Measurements from ENCODE around the gene ZNF578. TPM values are rescaled to one million over a fixed set of nuclear protein-coding genes. Genes with fewer than 3 reads are reported as not detected.

ZNF578 gene
- total and polyA plus RNA-seq, 9 of the 15 experiments (the other 6 are each of a cell fraction or from before 2014, with no cell fraction given), result 0.05 to 0.29 (median 0.15) TPM

DNA sequence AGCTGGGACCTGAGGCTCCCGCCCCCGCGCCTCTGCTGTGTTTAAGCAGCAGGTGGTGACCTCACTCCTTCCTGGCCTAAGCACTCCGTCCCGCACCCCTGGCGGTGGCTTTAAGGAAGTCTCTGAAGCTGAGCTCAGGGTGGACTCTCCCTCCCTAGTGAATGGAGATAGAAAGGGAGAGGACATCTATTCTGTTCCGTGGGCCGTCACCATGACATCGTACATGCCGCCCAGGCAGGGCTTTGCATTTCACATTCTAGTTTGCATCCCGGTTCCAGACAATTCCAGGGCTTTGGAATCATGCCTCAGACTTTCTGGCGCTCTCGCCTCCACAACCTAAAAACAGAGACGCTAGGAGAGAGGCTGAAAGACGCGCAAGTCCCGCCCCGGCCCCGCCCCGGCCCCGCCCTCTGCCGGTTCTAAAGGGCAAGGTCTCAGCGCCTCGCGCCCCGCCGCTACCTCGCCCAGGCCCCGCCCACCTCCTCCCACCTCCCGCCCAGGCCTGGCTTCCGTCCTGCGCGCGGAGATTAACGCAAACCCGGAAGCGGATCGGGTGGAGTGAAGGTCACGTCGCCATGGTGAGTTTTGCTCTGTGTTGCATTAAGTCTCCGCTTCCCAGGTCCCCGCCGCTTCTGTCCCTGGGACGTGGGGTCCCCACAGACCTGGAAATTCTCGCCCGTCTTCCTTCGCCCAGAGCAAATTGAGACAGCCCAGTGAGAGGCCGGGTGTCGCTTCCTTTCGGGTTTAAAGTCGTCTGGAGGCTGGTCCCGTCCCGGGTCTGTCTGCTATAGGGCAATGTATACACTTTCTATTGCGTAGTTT lies 74.0 kb downstream of the ZNF578 start, which contains the start of gene ZNF808 (continued):
- TF ChIP-seq, protein P1, sequence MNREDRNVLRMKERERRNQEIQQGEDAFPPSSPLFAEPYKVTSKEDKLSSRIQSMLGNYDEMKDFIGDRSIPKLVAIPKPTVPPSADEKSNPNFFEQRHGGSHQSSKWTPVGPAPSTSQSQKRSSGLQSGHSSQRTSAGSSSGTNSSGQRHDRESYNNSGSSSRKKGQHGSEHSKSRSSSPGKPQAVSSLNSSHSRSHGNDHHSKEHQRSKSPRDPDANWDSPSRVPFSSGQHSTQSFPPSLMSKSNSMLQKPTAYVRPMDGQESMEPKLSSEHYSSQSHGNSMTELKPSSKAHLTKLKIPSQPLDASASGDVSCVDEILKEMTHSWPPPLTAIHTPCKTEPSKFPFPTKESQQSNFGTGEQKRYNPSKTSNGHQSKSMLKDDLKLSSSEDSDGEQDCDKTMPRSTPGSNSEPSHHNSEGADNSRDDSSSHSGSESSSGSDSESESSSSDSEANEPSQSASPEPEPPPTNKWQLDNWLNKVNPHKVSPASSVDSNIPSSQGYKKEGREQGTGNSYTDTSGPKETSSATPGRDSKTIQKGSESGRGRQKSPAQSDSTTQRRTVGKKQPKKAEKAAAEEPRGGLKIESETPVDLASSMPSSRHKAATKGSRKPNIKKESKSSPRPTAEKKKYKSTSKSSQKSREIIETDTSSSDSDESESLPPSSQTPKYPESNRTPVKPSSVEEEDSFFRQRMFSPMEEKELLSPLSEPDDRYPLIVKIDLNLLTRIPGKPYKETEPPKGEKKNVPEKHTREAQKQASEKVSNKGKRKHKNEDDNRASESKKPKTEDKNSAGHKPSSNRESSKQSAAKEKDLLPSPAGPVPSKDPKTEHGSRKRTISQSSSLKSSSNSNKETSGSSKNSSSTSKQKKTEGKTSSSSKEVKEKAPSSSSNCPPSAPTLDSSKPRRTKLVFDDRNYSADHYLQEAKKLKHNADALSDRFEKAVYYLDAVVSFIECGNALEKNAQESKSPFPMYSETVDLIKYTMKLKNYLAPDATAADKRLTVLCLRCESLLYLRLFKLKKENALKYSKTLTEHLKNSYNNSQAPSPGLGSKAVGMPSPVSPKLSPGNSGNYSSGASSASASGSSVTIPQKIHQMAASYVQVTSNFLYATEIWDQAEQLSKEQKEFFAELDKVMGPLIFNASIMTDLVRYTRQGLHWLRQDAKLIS (CRISPR knock-in tag; IDR thresholded peaks at IDR 0.05), result no peak
- TF ChIP-seq, protein P2, sequence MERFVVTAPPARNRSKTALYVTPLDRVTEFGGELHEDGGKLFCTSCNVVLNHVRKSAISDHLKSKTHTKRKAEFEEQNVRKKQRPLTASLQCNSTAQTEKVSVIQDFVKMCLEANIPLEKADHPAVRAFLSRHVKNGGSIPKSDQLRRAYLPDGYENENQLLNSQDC (CRISPR knock-in tag; IDR thresholded peaks at IDR 0.05), result no peak
- no peak for TF ChIP-seq GATAD2B (IDR thresholded peaks at IDR 0.05; ENCODE audit: borderline replicate concordance)
- TF ChIP-seq NFYB (IDR thresholded peaks at IDR 0.05; ENCODE audit: extremely low read depth, insufficient read length), result no peak
- TF ChIP-seq NFIX (CRISPR knock-in tag; IDR thresholded peaks at IDR 0.05; ENCODE audit: low read depth), result 0 out of 2 replicates have a peak, but pooled peaks have one; percentile 5
- TF ChIP-seq, protein P3, sequence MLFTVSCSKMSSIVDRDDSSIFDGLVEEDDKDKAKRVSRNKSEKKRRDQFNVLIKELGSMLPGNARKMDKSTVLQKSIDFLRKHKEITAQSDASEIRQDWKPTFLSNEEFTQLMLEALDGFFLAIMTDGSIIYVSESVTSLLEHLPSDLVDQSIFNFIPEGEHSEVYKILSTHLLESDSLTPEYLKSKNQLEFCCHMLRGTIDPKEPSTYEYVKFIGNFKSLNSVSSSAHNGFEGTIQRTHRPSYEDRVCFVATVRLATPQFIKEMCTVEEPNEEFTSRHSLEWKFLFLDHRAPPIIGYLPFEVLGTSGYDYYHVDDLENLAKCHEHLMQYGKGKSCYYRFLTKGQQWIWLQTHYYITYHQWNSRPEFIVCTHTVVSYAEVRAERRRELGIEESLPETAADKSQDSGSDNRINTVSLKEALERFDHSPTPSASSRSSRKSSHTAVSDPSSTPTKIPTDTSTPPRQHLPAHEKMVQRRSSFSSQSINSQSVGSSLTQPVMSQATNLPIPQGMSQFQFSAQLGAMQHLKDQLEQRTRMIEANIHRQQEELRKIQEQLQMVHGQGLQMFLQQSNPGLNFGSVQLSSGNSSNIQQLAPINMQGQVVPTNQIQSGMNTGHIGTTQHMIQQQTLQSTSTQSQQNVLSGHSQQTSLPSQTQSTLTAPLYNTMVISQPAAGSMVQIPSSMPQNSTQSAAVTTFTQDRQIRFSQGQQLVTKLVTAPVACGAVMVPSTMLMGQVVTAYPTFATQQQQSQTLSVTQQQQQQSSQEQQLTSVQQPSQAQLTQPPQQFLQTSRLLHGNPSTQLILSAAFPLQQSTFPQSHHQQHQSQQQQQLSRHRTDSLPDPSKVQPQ (CRISPR knock-in tag; IDR thresholded peaks at IDR 0.05; ENCODE audit: borderline replicate concordance), result no peak
- TF ChIP-seq KDM1A (IDR thresholded peaks at IDR 0.05), result no peak
- TF ChIP-seq, protein P4, sequence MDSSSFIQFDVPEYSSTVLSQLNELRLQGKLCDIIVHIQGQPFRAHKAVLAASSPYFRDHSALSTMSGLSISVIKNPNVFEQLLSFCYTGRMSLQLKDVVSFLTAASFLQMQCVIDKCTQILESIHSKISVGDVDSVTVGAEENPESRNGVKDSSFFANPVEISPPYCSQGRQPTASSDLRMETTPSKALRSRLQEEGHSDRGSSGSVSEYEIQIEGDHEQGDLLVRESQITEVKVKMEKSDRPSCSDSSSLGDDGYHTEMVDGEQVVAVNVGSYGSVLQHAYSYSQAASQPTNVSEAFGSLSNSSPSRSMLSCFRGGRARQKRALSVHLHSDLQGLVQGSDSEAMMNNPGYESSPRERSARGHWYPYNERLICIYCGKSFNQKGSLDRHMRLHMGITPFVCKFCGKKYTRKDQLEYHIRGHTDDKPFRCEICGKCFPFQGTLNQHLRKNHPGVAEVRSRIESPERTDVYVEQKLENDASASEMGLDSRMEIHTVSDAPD (CRISPR knock-in tag; IDR thresholded peaks at IDR 0.05), result no peak
- TF ChIP-seq RBM34 (IDR thresholded peaks at IDR 0.05; ENCODE audit: borderline replicate concordance, insufficient read depth, low read length), result no peak
- no peak for TF ChIP-seq SMAD1 (IDR thresholded peaks at IDR 0.05; ENCODE audit: low read depth, low read length, partially characterized antibody)
- TF ChIP-seq NFRKB (IDR thresholded peaks at IDR 0.05; ENCODE audit: low read depth), result peak; percentile 38; the same call in 1 of the 2 replicates
- no peak for TF ChIP-seq THRA (IDR thresholded peaks at IDR 0.05)
- peak; percentile 83 for TF ChIP-seq VEZF1 (CRISPR knock-in tag; IDR thresholded peaks at IDR 0.05)
- TF ChIP-seq NR2C2 (CRISPR knock-in tag; IDR thresholded peaks at IDR 0.05), result 0 out of 2 replicates have a peak, but pooled peaks have one; percentile 44
- TF ChIP-seq NR2C2 (tag; IDR thresholded peaks at IDR 0.05), result peak; percentile 98
